ENCODE results near the gene LRRC3.

Gene LRRC3

GRCh38 chr21:44466351-44466954, 11.1 kb downstream of the LRRC3 start:
- TF ChIP-seq CTCF (IDR thresholded peaks at IDR 0.05) = no peak
- Mint-ChIP-seq H3K9me3 (no peaks in the 10 kb centered on the region), H3K27ac (no peak overlapping the region), H3K27me3 (ENCODE audit: low read depth, poor library complexity) (peaks cover 3% of the 10 kb centered on the region), H3K4me1 (peaks cover 32% of the 10 kb centered on the region), H3K36me3 (ENCODE audit: low read depth) (no peaks in the 10 kb centered on the region), H3K4me3 (no peak overlapping the region)
- DNase-seq = no peak

GRCh38 chr21:44466996-44467858, 11.9 kb downstream of the LRRC3 start:
- peaks cover 24% of the 10 kb centered on the region for H3K4me1 Mint-ChIP-seq
- no peak for TF ChIP-seq CTCF (IDR thresholded peaks at IDR 0.05)
- H3K9me3 Mint-ChIP-seq = no peaks in the 10 kb centered on the region
- DNase-seq = no peak
- no peaks in the 10 kb centered on the region for H3K36me3 Mint-ChIP-seq (ENCODE audit: low read depth)
- H3K4me3 Mint-ChIP-seq = no peak overlapping the region
- H3K27ac Mint-ChIP-seq = no peak overlapping the region
- peaks cover 5% of the 10 kb centered on the region for H3K27me3 Mint-ChIP-seq (ENCODE audit: low read depth, poor library complexity)

- H3K36me3 Mint-ChIP-seq (ENCODE audit: low read depth) = no peaks in the 10 kb centered on the region
- H3K9me3 Mint-ChIP-seq = no peaks in the 10 kb centered on the region
- no peak for TF ChIP-seq CTCF (IDR thresholded peaks at IDR 0.05)
- no peak overlapping the region for H3K27ac Mint-ChIP-seq
- H3K4me3 Mint-ChIP-seq = no peak overlapping the region
- peaks cover 5% of the 10 kb centered on the region for H3K27me3 Mint-ChIP-seq (ENCODE audit: low read depth, poor library complexity)
- peaks cover 24% of the 10 kb centered on the region for H3K4me1 Mint-ChIP-seq
- DNase-seq = no peak
These were observed 12.5 kb downstream of the LRRC3 start for GRCh38 chr21:44467859-44468195.

GRCh38 chr21:44471341-44471740, 16.0 kb downstream of the LRRC3 start:
- Mint-ChIP-seq H3K27me3 (ENCODE audit: low read depth, poor library complexity) (peaks cover 5% of the 10 kb centered on the region), H3K4me1 (peaks cover 2% of the 10 kb centered on the region), H3K36me3 (ENCODE audit: low read depth) (no peaks in the 10 kb centered on the region), H3K9me3 (no peaks in the 10 kb centered on the region), H3K4me3 (no peak overlapping the region), H3K27ac (no peak overlapping the region)
- no peak for TF ChIP-seq CTCF (IDR thresholded peaks at IDR 0.05)
- no peak for DNase-seq

GRCh38 chr21:44471996-44472395, 16.7 kb downstream of the LRRC3 start:
- no peak for TF ChIP-seq CTCF (IDR thresholded peaks at IDR 0.05)
- H3K36me3 Mint-ChIP-seq (ENCODE audit: low read depth) = no peaks in the 10 kb centered on the region
- H3K4me1 Mint-ChIP-seq = no peaks in the 10 kb centered on the region
- no peak overlapping the region for H3K27ac Mint-ChIP-seq
- H3K27me3 Mint-ChIP-seq (ENCODE audit: low read depth, poor library complexity) = peaks cover 5% of the 10 kb centered on the region
- no peaks in the 10 kb centered on the region for H3K9me3 Mint-ChIP-seq
- DNase-seq = no peak
- H3K4me3 Mint-ChIP-seq = no peak overlapping the region
